SK-N-SH (cell line): Measurements from ENCODE around the gene HNRNPF.

Source experiments
- EP300 ChIP-seq, 2 experiments: IDR thresholded peaks; 2 replicates each; pipeline versions ENCODE4 v1.4.0 to v1.6.1; 2012; ENCODE audit warnings: borderline replicate concordance in 1 of 2, low read depth in 1 of 2, low read length in 1 of 2
- GABPA ChIP-seq: IDR thresholded peaks from 2 replicates; pipeline ENCODE4 v1.4.0; 2012; ENCODE audit warnings: low read depth, mild to moderate bottlenecking
- JUND ChIP-seq: IDR thresholded peaks from 2 replicates; pipeline ENCODE4 v1.4.0; 2012
- MAX ChIP-seq: IDR thresholded peaks from 2 replicates; pipeline ENCODE4 v1.4.0; 2012; ENCODE audit warnings: low read depth
- MXI1 ChIP-seq: IDR thresholded peaks from 2 replicates; pipeline ENCODE4 v1.6.1; 2012; ENCODE audit warnings: mild to moderate bottlenecking, low read depth, low read length, improper control_type of control experiment
- RFX5 ChIP-seq: IDR thresholded peaks from 2 replicates; pipeline ENCODE4 v1.6.1; 2012; ENCODE audit warnings: mild to moderate bottlenecking, improper control_type of control experiment, low read length
- SIN3A ChIP-seq: IDR thresholded peaks from 2 replicates; pipeline ENCODE4 v1.6.1; 2012; ENCODE audit warnings: low read depth, mild to moderate bottlenecking, low read length, moderate library complexity, borderline replicate concordance
- SMC3 ChIP-seq: IDR thresholded peaks from 2 replicates; pipeline ENCODE4 v1.6.1; 2012; ENCODE audit warnings: low read depth, low read length, improper control_type of control experiment
- TAF1 ChIP-seq: IDR thresholded peaks from 2 replicates; pipeline ENCODE4 v1.6.1; 2012; ENCODE audit warnings: low read depth, mild to moderate bottlenecking, low read length, moderate library complexity, borderline replicate concordance
- TF ChIP-seq, protein P1 (sequence below): fragments of 200-600 bp; sonication (generic); IDR thresholded peaks from 2 replicates; pipeline ENCODE4 v1.6.1; 2017; ENCODE audit warnings: antibody characterized with exemption, mild to moderate bottlenecking, moderate library complexity
- TF ChIP-seq, protein P2 (sequence below): IDR thresholded peaks from 2 replicates; pipeline ENCODE4 v1.4.0; 2012; ENCODE audit warnings: low read depth, borderline replicate concordance
- TF ChIP-seq, protein P3 (sequence below): IDR thresholded peaks from 2 replicates; pipeline ENCODE4 v1.6.1; 2012; ENCODE audit warnings: mild to moderate bottlenecking, low read depth, low read length, moderate library complexity
- TF ChIP-seq, protein P4 (sequence below): fragments of 150-350 bp; IDR thresholded peaks from 2 replicates; pipeline ENCODE4 v1.6.1; 2017; ENCODE audit warnings: antibody characterized with exemption, low read length, low read depth, borderline replicate concordance

DNA sequence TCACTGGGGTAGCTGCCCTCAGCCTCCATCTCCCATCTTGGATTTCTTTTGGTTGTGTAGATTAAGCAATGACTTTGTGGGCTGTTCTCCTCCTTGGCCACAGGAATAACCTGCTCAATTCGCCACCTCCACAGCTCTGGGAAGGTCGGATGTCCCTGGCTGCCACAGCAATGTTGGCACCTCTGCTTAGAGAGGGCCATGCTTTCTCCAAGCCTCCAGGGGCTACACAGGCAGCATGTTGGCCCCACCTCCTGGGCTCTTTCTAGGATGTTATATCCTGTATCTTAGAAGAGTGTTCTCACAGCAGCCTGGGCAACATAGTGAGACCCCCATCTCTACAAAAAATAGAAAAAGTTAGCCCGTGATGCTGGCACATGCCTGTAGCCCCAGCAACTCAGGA is 72.9 kb downstream of the HNRNPF start:
- TF ChIP-seq, protein P1, sequence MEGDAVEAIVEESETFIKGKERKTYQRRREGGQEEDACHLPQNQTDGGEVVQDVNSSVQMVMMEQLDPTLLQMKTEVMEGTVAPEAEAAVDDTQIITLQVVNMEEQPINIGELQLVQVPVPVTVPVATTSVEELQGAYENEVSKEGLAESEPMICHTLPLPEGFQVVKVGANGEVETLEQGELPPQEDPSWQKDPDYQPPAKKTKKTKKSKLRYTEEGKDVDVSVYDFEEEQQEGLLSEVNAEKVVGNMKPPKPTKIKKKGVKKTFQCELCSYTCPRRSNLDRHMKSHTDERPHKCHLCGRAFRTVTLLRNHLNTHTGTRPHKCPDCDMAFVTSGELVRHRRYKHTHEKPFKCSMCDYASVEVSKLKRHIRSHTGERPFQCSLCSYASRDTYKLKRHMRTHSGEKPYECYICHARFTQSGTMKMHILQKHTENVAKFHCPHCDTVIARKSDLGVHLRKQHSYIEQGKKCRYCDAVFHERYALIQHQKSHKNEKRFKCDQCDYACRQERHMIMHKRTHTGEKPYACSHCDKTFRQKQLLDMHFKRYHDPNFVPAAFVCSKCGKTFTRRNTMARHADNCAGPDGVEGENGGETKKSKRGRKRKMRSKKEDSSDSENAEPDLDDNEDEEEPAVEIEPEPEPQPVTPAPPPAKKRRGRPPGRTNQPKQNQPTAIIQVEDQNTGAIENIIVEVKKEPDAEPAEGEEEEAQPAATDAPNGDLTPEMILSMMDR = no peak
- no peak for TF ChIP-seq MAX
- TF ChIP-seq, protein P2, sequence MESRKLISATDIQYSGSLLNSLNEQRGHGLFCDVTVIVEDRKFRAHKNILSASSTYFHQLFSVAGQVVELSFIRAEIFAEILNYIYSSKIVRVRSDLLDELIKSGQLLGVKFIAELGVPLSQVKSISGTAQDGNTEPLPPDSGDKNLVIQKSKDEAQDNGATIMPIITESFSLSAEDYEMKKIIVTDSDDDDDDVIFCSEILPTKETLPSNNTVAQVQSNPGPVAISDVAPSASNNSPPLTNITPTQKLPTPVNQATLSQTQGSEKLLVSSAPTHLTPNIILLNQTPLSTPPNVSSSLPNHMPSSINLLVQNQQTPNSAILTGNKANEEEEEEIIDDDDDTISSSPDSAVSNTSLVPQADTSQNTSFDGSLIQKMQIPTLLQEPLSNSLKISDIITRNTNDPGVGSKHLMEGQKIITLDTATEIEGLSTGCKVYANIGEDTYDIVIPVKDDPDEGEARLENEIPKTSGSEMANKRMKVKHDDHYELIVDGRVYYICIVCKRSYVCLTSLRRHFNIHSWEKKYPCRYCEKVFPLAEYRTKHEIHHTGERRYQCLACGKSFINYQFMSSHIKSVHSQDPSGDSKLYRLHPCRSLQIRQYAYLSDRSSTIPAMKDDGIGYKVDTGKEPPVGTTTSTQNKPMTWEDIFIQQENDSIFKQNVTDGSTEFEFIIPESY = no peak
- no peak for TF ChIP-seq SMC3
- TF ChIP-seq, protein P3, sequence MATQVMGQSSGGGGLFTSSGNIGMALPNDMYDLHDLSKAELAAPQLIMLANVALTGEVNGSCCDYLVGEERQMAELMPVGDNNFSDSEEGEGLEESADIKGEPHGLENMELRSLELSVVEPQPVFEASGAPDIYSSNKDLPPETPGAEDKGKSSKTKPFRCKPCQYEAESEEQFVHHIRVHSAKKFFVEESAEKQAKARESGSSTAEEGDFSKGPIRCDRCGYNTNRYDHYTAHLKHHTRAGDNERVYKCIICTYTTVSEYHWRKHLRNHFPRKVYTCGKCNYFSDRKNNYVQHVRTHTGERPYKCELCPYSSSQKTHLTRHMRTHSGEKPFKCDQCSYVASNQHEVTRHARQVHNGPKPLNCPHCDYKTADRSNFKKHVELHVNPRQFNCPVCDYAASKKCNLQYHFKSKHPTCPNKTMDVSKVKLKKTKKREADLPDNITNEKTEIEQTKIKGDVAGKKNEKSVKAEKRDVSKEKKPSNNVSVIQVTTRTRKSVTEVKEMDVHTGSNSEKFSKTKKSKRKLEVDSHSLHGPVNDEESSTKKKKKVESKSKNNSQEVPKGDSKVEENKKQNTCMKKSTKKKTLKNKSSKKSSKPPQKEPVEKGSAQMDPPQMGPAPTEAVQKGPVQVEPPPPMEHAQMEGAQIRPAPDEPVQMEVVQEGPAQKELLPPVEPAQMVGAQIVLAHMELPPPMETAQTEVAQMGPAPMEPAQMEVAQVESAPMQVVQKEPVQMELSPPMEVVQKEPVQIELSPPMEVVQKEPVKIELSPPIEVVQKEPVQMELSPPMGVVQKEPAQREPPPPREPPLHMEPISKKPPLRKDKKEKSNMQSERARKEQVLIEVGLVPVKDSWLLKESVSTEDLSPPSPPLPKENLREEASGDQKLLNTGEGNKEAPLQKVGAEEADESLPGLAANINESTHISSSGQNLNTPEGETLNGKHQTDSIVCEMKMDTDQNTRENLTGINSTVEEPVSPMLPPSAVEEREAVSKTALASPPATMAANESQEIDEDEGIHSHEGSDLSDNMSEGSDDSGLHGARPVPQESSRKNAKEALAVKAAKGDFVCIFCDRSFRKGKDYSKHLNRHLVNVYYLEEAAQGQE = no peak
- no peak for TF ChIP-seq RFX5
- no peak for TF ChIP-seq EP300 (IDR thresholded peaks at IDR 0.05; ENCODE audit: borderline replicate concordance in 1 of 2, low read depth in 1 of 2, low read length in 1 of 2)
- TF ChIP-seq MXI1 = no peak
- TF ChIP-seq, protein P4, sequence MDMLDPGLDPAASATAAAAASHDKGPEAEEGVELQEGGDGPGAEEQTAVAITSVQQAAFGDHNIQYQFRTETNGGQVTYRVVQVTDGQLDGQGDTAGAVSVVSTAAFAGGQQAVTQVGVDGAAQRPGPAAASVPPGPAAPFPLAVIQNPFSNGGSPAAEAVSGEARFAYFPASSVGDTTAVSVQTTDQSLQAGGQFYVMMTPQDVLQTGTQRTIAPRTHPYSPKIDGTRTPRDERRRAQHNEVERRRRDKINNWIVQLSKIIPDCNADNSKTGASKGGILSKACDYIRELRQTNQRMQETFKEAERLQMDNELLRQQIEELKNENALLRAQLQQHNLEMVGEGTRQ = no peak
- no peak for TF ChIP-seq JUND
- no peak for TF ChIP-seq SIN3A
- TF ChIP-seq TAF1 = no peak
- TF ChIP-seq GABPA = no peak
